ENCODE data around the gene CD48.

CD48 gene

GRCh38 chr1:160651433-160652064 is 60.1 kb downstream of the CD48 start:
- DNase-seq = no peak

GRCh38 chr1:160647329-160647720 is 64.3 kb downstream of the CD48 start:
- DNase-seq = no peak

GRCh38 chr1:160646711-160647328 is 64.8 kb downstream of the CD48 start, which contains the start of gene SLAMF1:
TSS of gene SLAMF1 (minus strand) at chr1:160647044. CDS start at chr1:160646945, 99 bp downstream.
- DNase-seq = no peak

GRCh38 chr1:160646180-160646579 is 65.4 kb downstream of the CD48 start:
- no peak for DNase-seq

GRCh38 chr1:160645386-160646130 is 66.1 kb downstream of the CD48 start:
- DNase-seq = no peak

GRCh38 chr1:160644399-160644798 is 67.2 kb downstream of the CD48 start:
- DNase-seq = no peak

- DNase-seq = no peak
These were observed 68.5 kb downstream of the CD48 start for GRCh38 chr1:160643138-160643537.

GRCh38 chr1:160642281-160642644 is 69.4 kb downstream of the CD48 start:
- DNase-seq = no peak

GRCh38 chr1:160641323-160642280 is 70.0 kb downstream of the CD48 start:
- DNase-seq = no peak

GRCh38 chr1:160640359-160641123 is 71.1 kb downstream of the CD48 start:
- no peak for DNase-seq

GRCh38 chr1:160639652-160640051 is 72.0 kb downstream of the CD48 start:
- DNase-seq = no peak

GRCh38 chr1:160638926-160639325 is 72.7 kb downstream of the CD48 start:
- no peak for DNase-seq

- no peak for DNase-seq
These were observed 73.1 kb downstream of the CD48 start for GRCh38 chr1:160638540-160638857.

GRCh38 chr1:160637821-160638539 is 73.6 kb downstream of the CD48 start:
- peak; percentile 54 for DNase-seq

- no peak for DNase-seq
These were observed 74.6 kb downstream of the CD48 start for GRCh38 chr1:160637065-160637464.

- no peak for DNase-seq
These were observed 75.1 kb downstream of the CD48 start for GRCh38 chr1:160636547-160636946.

GRCh38 chr1:160636076-160636475 is 75.5 kb downstream of the CD48 start:
- DNase-seq = no peak

- no peak for DNase-seq
These were observed 76.8 kb downstream of the CD48 start for GRCh38 chr1:160634543-160635491.

GRCh38 chr1:160633330-160633903 is 78.2 kb downstream of the CD48 start:
- no peak for DNase-seq

GRCh38 chr1:160631983-160632625 is 79.5 kb downstream of the CD48 start:
- no peak for DNase-seq
